HepG2 (cell line): ENCODE results near the gene BRAF. TPM values are rescaled to one million over a fixed set of nuclear protein-coding genes. Genes with fewer than 3 reads are reported as not detected.
A peak's percentile ranks its signal among the peaks of the same experiment; 100 is the strongest.

ENCODE experiments used
- ATF2 ChIP-seq: sonication (generic); formaldehyde crosslinking; IDR thresholded peaks from 2 replicates; pipeline ENCODE4 v1.4.0; 2020; ENCODE audit warnings: missing genetic modification reagents
- CREB3 ChIP-seq: sonication (generic); formaldehyde crosslinking; IDR thresholded peaks from 2 replicates; pipeline ENCODE4 v1.5.0; 2020; ENCODE audit warnings: missing genetic modification reagents
- FOSL1 ChIP-seq: sonication (generic); formaldehyde crosslinking; IDR thresholded peaks from 2 replicates; pipeline ENCODE4 v1.9.0; 2021; ENCODE audit warnings: missing genetic modification reagents, borderline replicate concordance
- HNRNPH1 ChIP-seq: fragments of 200-400 bp; formaldehyde crosslinking; optimal IDR thresholded peaks from 2 replicates; pipeline ENCODE3; 2017; ENCODE audit warnings: mild to moderate bottlenecking, low read depth, low read length
- KLF9 ChIP-seq: IDR thresholded peaks from 2 replicates; pipeline ENCODE4 v1.6.1; 2016; ENCODE audit warnings: low read depth
- MAF1 ChIP-seq: sonication (generic); formaldehyde crosslinking; IDR thresholded peaks from 2 replicates; pipeline ENCODE4 v1.5.0; 2020; ENCODE audit warnings: missing genetic modification reagents, borderline replicate concordance
- MTF1 ChIP-seq: sonication (generic); formaldehyde crosslinking; IDR thresholded peaks from 2 replicates; pipeline ENCODE4 v1.5.0; 2020; ENCODE audit warnings: missing genetic modification reagents
- NFYC ChIP-seq: IDR thresholded peaks from 2 replicates; pipeline ENCODE4 v1.6.1; 2016; ENCODE audit warnings: missing genetic modification reagents, missing compliant biosample characterization
- REXO4 ChIP-seq: sonication (generic); formaldehyde crosslinking; IDR thresholded peaks from 2 replicates; pipeline ENCODE4 v1.8.0; 2022; ENCODE audit warnings: missing genetic modification reagents, mild to moderate bottlenecking, borderline replicate concordance
- SKIL ChIP-seq: sonication (generic); formaldehyde crosslinking; IDR thresholded peaks from 2 replicates; pipeline ENCODE4 v1.8.0; 2022; ENCODE audit warnings: missing genetic modification reagents, mild to moderate bottlenecking, moderate library complexity, borderline replicate concordance
- SNRNP70 ChIP-seq: fragments of 200-400 bp; formaldehyde crosslinking; IDR thresholded peaks from 2 replicates; pipeline ENCODE4 v1.6.1; 2017; ENCODE audit warnings: mild to moderate bottlenecking, low read depth, low read length, moderate library complexity
- SSRP1 ChIP-seq: IDR thresholded peaks from 2 replicates; pipeline ENCODE4 v1.6.1; 2016; ENCODE audit warnings: control low read depth
- ZFP62 ChIP-seq: sonication (generic); formaldehyde crosslinking; IDR thresholded peaks from 2 replicates; pipeline ENCODE4 v1.4.0; 2020; ENCODE audit warnings: missing genetic modification reagents
- ZKSCAN5 ChIP-seq: sonication (generic); formaldehyde crosslinking; IDR thresholded peaks from 2 replicates; pipeline ENCODE4 v1.5.1; 2020; ENCODE audit warnings: mild to moderate bottlenecking, missing genetic modification reagents
- ZNF337 ChIP-seq: sonication (generic); formaldehyde crosslinking; IDR thresholded peaks from 2 replicates; pipeline ENCODE4 v1.5.1; 2020; ENCODE audit warnings: missing genetic modification reagents, low read depth, mild to moderate bottlenecking, borderline replicate concordance
- ZNF576 ChIP-seq: sonication (generic); formaldehyde crosslinking; IDR thresholded peaks from 2 replicates; pipeline ENCODE4 v1.4.0; 2020; ENCODE audit warnings: mild to moderate bottlenecking, missing genetic modification reagents
- ZNF577 ChIP-seq: sonication (generic); formaldehyde crosslinking; IDR thresholded peaks from 2 replicates; pipeline ENCODE4 v1.4.0; 2020; ENCODE audit warnings: mild to moderate bottlenecking, low read depth, missing genetic modification reagents, borderline replicate concordance
- polyA plus RNA-seq, 8 experiments: library from polyadenylated mRNA; depleted of rRNA in 3 of 8; stranded (reverse) in 7 of 8; unstranded in 1 of 8; fragments of >200 nt; fragmentation: Illumina TruSeq in 4 of 8; extraction: Trizol in 4 of 8; gene quantifications; 2 replicates each; pipeline versions ENCODE4 v1.2.1 to v1.2.3, GENCODE V29; 2011 to 2016; ENCODE audit warnings: low read depth in 4 of 8, missing spikeins in 1 of 8, mixed read lengths in 1 of 8; ENCODE audit not compliant: insufficient read depth in 1 of 8
- total RNA-seq, 5 experiments: library from RNA; depleted of rRNA; stranded (reverse); fragments of >200 nt; fragmentation: Illumina TruSeq; extraction: Trizol; gene quantifications; 2 replicates each; pipeline ENCODE4 v1.2.3, GENCODE V29; 2016; ENCODE audit warnings: low read depth in 1 of 5
- TF ChIP-seq, protein P1 (sequence below): sonication (generic); formaldehyde crosslinking; IDR thresholded peaks from 2 replicates; pipeline ENCODE4 v1.5.0; 2020; ENCODE audit warnings: mild to moderate bottlenecking, missing genetic modification reagents
- TF ChIP-seq, protein P2 (sequence below): sonication (generic); formaldehyde crosslinking; IDR thresholded peaks from 2 replicates; pipeline ENCODE4 v1.4.0; 2020; ENCODE audit warnings: missing genetic modification reagents

Gene BRAF
- total and polyA plus RNA-seq, 2 of the 13 experiments (the other 11 are each of a cell fraction or from before 2014, with no cell fraction given), result 12.5 to 13.4 TPM

DNA sequence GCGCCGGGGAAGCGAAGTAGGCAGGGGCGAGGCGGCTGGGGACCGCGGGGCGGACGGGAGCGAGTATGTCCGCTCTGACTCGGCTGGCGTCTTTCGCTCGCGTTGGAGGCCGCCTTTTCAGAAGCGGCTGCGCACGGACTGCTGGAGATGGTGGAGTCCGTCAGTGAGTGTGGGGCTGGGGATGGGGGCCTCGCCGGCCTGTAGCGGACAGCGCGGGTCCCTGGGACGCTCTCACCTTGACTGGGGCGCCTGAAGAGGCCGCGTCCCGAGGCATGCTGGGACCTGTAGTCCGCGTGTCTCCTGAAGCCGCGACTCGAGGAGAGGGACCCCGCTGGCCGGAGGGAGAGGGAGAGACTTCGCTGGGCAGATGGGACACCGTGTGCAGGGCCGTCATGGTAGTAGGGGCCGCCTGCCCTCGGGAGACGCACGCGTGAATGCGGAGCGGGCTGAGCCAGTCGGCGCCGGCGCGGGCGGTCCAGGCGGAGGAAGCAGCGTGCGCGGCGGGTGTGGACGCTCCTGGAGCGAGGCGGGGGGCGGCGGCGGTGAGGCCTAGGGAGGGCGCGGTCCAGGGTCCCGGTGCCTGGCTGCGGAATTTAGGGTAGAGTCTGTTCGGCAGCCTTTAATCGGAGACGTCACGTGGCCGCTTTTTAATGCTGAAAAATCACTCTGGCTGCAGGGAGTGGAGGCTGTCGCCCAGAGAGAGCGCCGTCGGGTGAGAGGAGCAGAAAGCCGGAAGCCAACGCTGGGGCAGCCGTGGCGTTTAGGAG is 227.9 kb downstream of the BRAF start, which contains the start of gene NDUFB2 (continued):
- no peak for TF ChIP-seq ZFP62 (CRISPR knock-in tag)
- TF ChIP-seq, protein P1, sequence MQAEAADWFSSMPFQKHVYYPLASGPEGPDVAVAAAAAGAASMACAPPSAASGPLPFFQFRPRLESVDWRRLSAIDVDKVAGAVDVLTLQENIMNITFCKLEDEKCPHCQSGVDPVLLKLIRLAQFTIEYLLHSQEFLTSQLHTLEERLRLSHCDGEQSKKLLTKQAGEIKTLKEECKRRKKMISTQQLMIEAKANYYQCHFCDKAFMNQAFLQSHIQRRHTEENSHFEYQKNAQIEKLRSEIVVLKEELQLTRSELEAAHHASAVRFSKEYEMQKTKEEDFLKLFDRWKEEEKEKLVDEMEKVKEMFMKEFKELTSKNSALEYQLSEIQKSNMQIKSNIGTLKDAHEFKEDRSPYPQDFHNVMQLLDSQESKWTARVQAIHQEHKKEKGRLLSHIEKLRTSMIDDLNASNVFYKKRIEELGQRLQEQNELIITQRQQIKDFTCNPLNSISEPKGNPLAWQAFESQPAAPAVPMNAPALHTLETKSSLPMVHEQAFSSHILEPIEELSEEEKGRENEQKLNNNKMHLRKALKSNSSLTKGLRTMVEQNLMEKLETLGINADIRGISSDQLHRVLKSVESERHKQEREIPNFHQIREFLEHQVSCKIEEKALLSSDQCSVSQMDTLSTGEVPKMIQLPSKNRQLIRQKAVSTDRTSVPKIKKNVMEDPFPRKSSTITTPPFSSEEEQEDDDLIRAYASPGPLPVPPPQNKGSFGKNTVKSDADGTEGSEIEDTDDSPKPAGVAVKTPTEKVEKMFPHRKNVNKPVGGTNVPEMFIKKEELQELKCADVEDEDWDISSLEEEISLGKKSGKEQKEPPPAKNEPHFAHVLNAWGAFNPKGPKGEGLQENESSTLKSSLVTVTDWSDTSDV (CRISPR knock-in tag), result peak; percentile 89; the same call in 1 of the 2 replicates
- TF ChIP-seq, protein P2, sequence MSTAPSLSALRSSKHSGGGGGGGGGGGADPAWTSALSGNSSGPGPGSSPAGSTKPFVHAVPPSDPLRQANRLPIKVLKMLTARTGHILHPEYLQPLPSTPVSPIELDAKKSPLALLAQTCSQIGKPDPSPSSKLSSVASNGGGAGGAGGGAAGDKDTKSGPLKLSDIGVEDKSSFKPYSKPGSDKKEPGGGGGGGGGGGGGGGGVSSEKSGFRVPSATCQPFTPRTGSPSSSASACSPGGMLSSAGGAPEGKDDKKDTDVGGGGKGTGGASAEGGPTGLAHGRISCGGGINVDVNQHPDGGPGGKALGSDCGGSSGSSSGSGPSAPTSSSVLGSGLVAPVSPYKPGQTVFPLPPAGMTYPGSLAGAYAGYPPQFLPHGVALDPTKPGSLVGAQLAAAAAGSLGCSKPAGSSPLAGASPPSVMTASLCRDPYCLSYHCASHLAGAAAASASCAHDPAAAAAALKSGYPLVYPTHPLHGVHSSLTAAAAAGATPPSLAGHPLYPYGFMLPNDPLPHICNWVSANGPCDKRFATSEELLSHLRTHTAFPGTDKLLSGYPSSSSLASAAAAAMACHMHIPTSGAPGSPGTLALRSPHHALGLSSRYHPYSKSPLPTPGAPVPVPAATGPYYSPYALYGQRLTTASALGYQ (CRISPR knock-in tag), result no peak
- TF ChIP-seq KLF9 (CRISPR knock-in tag), result no peak
- peak; percentile 58 for TF ChIP-seq HNRNPH1
- no peak for TF ChIP-seq ZNF577
- no peak for TF ChIP-seq ZNF337 (CRISPR knock-in tag)
- no peak; the same call in 1 of the 2 replicates for TF ChIP-seq MTF1
- no peak; the same call in 1 of the 2 replicates for TF ChIP-seq CREB3 (CRISPR knock-in tag)
- no peak for TF ChIP-seq NFYC (CRISPR knock-in tag)
- TF ChIP-seq REXO4, result no peak
- peak; percentile 79; the same call in 1 of the 2 replicates for TF ChIP-seq SSRP1 (CRISPR knock-in tag)
- peak; percentile 39; the same call in 1 of the 2 replicates for TF ChIP-seq ATF2 (CRISPR knock-in tag)
- TF ChIP-seq FOSL1 (CRISPR knock-in tag), result no peak
- peak; percentile 61 for TF ChIP-seq SKIL (CRISPR knock-in tag)
- TF ChIP-seq ZKSCAN5, result no peak
- TF ChIP-seq SNRNP70, result no peak
- TF ChIP-seq MAF1 (CRISPR knock-in tag), result no peak; the same call in none of the 2 replicates
- no peak for TF ChIP-seq ZNF576 (CRISPR knock-in tag)
